Upper lobe of left lung (tissue), 6 donors: ENCODE results near the gene DNAJC13. TPM values are rescaled to one million over a fixed set of nuclear protein-coding genes. Genes with fewer than 3 reads are reported as not detected.
A peak's percentile ranks its signal among the peaks of the same experiment; 100 is the strongest.

Experiments used
- ATAC-seq, 2 donors: fragments of 200-7000 bp; cut with Tn5 transposase; one replicate each; pipeline ENCODE4 v1.9.1; 2022; ENCODE audit warnings: mild to moderate bottlenecking in 2 of 2, moderate library complexity in 2 of 2; ENCODE audit not compliant: low FRiP score in 2 of 2
- DNase-seq, 2 donors: peaks; one replicate each; pipeline ENCODE4 v3.0.0-alpha.2; 2019 to 2020
- H3K27ac ChIP-seq, 4 donors: fragments of 200-600 bp; sonication (generic); one replicate each; pipeline ENCODE4 v1.5.1; 2016 to 2019
- H3K27me3 ChIP-seq, 4 donors: fragments of 200-600 bp; sonication (generic); one replicate each; pipeline ENCODE4 v1.5.1; 2017 to 2019
- H3K36me3 ChIP-seq, 4 donors: fragments of 200-600 bp; sonication (generic); one replicate each; pipeline ENCODE4 v1.5.1; 2016 to 2019
- H3K4me1 ChIP-seq, 4 donors: fragments of 200-600 bp; sonication (generic); one replicate each; pipeline ENCODE4 v1.5.1; 2018 to 2019
- H3K4me3 ChIP-seq, 4 donors: fragments of 200-600 bp; sonication (generic); one replicate each; pipeline ENCODE4 v1.5.1; 2017 to 2019; ENCODE audit warnings: mild to moderate bottlenecking in 2 of 4, moderate library complexity in 1 of 4
- H3K9me3 ChIP-seq, 4 donors: fragments of 200-600 bp; sonication (generic); one replicate each; pipeline ENCODE4 v1.5.1; 2018 to 2019
- CTCF ChIP-seq, 6 experiments: fragments of 450-650 bp in 4 of 6; fragments of 200-600 bp in 2 of 6; sonication (generic) in 2 of 6; IDR thresholded peaks; one replicate each; pipeline ENCODE4 v1.5.1; 2016 to 2019; ENCODE audit warnings: antibody characterized with exemption in 6 of 6
- EP300 ChIP-seq, 4 donors: sonication (generic); formaldehyde crosslinking; IDR thresholded peaks; one replicate each; pipeline ENCODE4 v1.5.1; 2017; ENCODE audit warnings: antibody characterized with exemption in 4 of 4, control low read depth in 2 of 4
- POLR2A ChIP-seq, 4 donors: fragments of 450-650 bp; IDR thresholded peaks; one replicate each; pipeline ENCODE4 v1.5.1; 2016 to 2017; ENCODE audit warnings: antibody characterized with exemption in 4 of 4, mild to moderate bottlenecking in 2 of 4
- POLR2AphosphoS5 ChIP-seq, 2 donors: sonication (generic); formaldehyde crosslinking; IDR thresholded peaks; one replicate each; pipeline ENCODE4 v1.5.1; 2017; ENCODE audit warnings: antibody characterized with exemption in 2 of 2
- WGBS, 2 donors: methylation state at CpG; one replicate each; pipeline ENCODE4 v1.1.5; 2017 to 2018; 5-methylcytosine and 5-hydroxymethylcytosine counted together
- total RNA-seq, 6 donors: library from RNA; depleted of rRNA in 4 of 6; stranded (reverse); fragments of >200 nt in 4 of 6; gene quantifications; one replicate each; pipeline versions ENCODE4 v1.1.0 to v1.2.1, GENCODE V29; 2016 to 2021
- donor health status: DM: no; HTN: no; CAD: no; lungs with moderate emphysema.
- donor health status: DM: no; HTN: yes; CAD: no; lungs with severe emphysema.

DNAJC13 gene
- total RNA-seq, 6 donors from 2014 or later, result 29.1 to 54.9 (median 35.1) TPM

DNA sequence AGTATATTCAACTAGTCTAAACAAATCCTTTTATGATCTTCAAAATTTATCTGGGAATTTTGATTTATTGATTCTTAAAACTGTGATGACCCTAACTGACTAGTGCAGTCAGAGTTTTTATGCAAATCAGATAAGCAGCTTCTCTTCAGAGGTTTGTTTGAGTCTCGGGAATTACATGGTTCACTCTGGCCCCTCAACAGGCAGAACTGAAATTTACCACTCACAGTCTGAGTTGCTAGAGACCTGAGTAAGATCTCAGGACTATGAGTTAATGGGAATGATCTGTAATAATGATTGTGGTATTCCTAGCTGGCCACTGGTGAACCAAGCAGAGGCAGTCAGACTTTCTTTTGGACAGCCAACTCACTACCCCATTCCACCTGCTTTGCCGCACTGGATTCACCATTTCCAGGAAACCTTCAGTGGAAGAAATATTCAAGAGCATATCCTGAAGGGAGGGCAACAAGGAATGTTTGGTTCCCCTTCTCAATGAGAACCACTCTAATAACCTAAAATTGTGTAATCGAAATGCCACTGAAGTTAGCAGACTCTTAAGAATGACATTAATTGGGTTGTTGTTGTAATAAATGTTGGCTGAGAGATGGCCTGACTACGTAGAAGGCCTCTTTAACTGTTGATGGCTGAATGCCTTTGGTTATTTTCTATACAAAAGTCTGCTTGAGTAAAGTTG, 11.5 kb upstream of the DNAJC13 start:
- H3K27me3 ChIP-seq, result no peaks in the 10 kb centered on the region
- 49 to 56% methylated on average over 4 of the region's 4 CpGs for whole genome bisulfite sequencing, 2 donors
- no peak overlapping the region for H3K4me3 ChIP-seq
- DNase-seq (no peak), ATAC-seq (peak in 1 of 2 donors; percentile 31)
- peaks cover 12 to 18% (median 14%) of the 10 kb centered on the region in 4 donors for H3K4me1 ChIP-seq
- H3K9me3 ChIP-seq, result no peaks in the 10 kb centered on the region
- no peaks in the 10 kb centered on the region for H3K36me3 ChIP-seq
- H3K27ac ChIP-seq, result peak overlapping the region in 3 of 4 donors; percentile 55 to 71 (median 61)
- no peak for TF ChIP-seq POLR2A (IDR thresholded peaks at IDR 0.05)
- no peak for TF ChIP-seq EP300 (IDR thresholded peaks at IDR 0.05)
- no peak for TF ChIP-seq CTCF (IDR thresholded peaks at IDR 0.05)
- no peak for TF ChIP-seq POLR2AphosphoS5 (IDR thresholded peaks at IDR 0.05)

GRCh38 chr3:132406587-132406986, 10.7 kb upstream of the DNAJC13 start:
- ATAC-seq (no peak), DNase-seq (no peak)
- no peak overlapping the region for H3K4me3 ChIP-seq
- peaks cover 12 to 18% (median 14%) of the 10 kb centered on the region in 4 donors for H3K4me1 ChIP-seq
- H3K9me3 ChIP-seq, result no peaks in the 10 kb centered on the region
- H3K36me3 ChIP-seq, result no peaks in the 10 kb centered on the region
- no peak for TF ChIP-seq POLR2A (IDR thresholded peaks at IDR 0.05)
- TF ChIP-seq POLR2AphosphoS5 (IDR thresholded peaks at IDR 0.05), result no peak
- no peak for TF ChIP-seq EP300 (IDR thresholded peaks at IDR 0.05)
- no peak for TF ChIP-seq CTCF (IDR thresholded peaks at IDR 0.05)
- no peaks in the 10 kb centered on the region for H3K27me3 ChIP-seq
- WGBS, 2 donors, result 96 to 98% methylated on average over 2 of the region's 2 CpGs
- no peak overlapping the region for H3K27ac ChIP-seq

- DNase-seq (no peak), ATAC-seq (peak in 1 of 2 donors; percentile 39)
- Histone ChIP-seq H3K9me3 (no peaks in the 10 kb centered on the region), H3K4me1 (peaks cover 12 to 18% (median 14%) of the 10 kb centered on the region in 4 donors), H3K36me3 (no peaks in the 10 kb centered on the region), H3K27me3 (no peaks in the 10 kb centered on the region), H3K4me3 (no peak overlapping the region), H3K27ac (no peak overlapping the region)
- TF ChIP-seq EP300 (IDR thresholded peaks at IDR 0.05), result no peak
- no peak for TF ChIP-seq CTCF (IDR thresholded peaks at IDR 0.05)
- TF ChIP-seq POLR2AphosphoS5 (IDR thresholded peaks at IDR 0.05), result no peak
- TF ChIP-seq POLR2A (IDR thresholded peaks at IDR 0.05), result no peak
- 73 to 82% methylated on average over 2 of the region's 2 CpGs for WGBS, 2 donors
Observed at GRCh38 chr3:132407025-132407424, 10.3 kb upstream of the DNAJC13 start.

GRCh38 chr3:132414841-132415240, 2.5 kb upstream of the DNAJC13 start:
- Histone ChIP-seq H3K9me3 (no peaks in the 10 kb centered on the region), H3K4me1 (peaks cover 13 to 22% (median 16%) of the 10 kb centered on the region in 4 donors), H3K4me3 (no peak overlapping the region), H3K27me3 (no peaks in the 10 kb centered on the region), H3K27ac (no peak overlapping the region), H3K36me3 (no peaks in the 10 kb centered on the region)
- whole genome bisulfite sequencing, 2 donors, result 68 to 80% methylated on average over 1 of the region's 1 CpG
- no peak for ATAC-seq
- TF ChIP-seq CTCF (IDR thresholded peaks at IDR 0.05) (no peak), EP300 (IDR thresholded peaks at IDR 0.05) (no peak), POLR2AphosphoS5 (IDR thresholded peaks at IDR 0.05) (no peak), POLR2A (IDR thresholded peaks at IDR 0.05) (no peak)
- no peak for DNase-seq

DNA sequence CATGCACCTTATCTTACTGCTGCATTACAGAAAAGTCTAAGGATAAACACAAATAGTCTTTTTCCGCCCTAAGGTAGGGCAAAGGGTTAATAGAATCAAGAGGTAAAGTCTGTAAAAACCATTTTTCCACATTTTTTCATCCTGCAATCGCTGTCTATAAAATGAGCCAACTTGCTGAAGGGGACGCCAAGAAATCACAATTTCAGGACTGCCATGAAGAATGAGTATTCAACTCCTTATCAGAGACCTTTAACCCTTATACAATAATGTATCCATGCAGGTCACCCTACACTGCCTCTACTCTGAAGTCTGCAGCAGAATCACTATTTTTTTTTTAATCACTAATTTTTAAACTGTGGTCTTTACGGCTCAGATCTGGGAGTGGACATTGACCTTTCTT, 1.1 kb upstream of the DNAJC13 start:
- ATAC-seq (no peak), DNase-seq (no peak)
- Histone ChIP-seq H3K27ac (peak overlapping the region in 1 of 4 donors; percentile 94), H3K9me3 (no peaks in the 10 kb centered on the region), H3K4me1 (peaks cover 17 to 30% (median 19%) of the 10 kb centered on the region in 4 donors), H3K36me3 (no peaks in the 10 kb centered on the region), H3K4me3 (no peak overlapping the region), H3K27me3 (no peaks in the 10 kb centered on the region)
- 83 to 88% methylated on average over 4 of the region's 4 CpGs for WGBS, 2 donors
- TF ChIP-seq CTCF (IDR thresholded peaks at IDR 0.05), result no peak
- TF ChIP-seq POLR2A (IDR thresholded peaks at IDR 0.05), result no peak
- no peak for TF ChIP-seq EP300 (IDR thresholded peaks at IDR 0.05)
- no peak for TF ChIP-seq POLR2AphosphoS5 (IDR thresholded peaks at IDR 0.05)
